MCF 10A (cell line): ENCODE results near the gene SPTBN5. TPM values are rescaled to one million over a fixed set of nuclear protein-coding genes. Genes with fewer than 3 reads are reported as not detected.

ENCODE experiments used
- BruUV-seq: library from RNA; stranded (reverse); fragments of 400-500 nt; replicated peaks from 2 replicates; lab custom pipeline; 2021; lab: Mats Ljungman, UMichigan
- CTCF ChIA-PET: fragments of 300-600 bp; sonication (Branson Sonifier 250); formaldehyde crosslinking; extraction: SDS; loops from one replicate; lab custom pipeline; 2021; ENCODE audit warnings: antibody characterized with exemption, inconsistent platforms; lab: Yijun Ruan, JAX
- POLR2A ChIA-PET: fragments of 300-600, 350-650 bp; sonication (Branson Sonifier 250); formaldehyde crosslinking; extraction: SDS; loops from one replicate; lab custom pipeline; 2020; ENCODE audit warnings: antibody characterized with exemption, inconsistent platforms; lab: Yijun Ruan, JAX
- DNase-seq: peaks from one replicate; pipeline ENCODE4 v3.0.0-alpha.2; 2018; ENCODE audit not compliant: unreplicated experiment
- H3K27ac Mint-ChIP-seq: one replicate; pipeline ENCODE4 v1.8.0; 2022; ENCODE audit warnings: mild to moderate bottlenecking, low read depth, mixed read lengths; ENCODE audit not compliant: unreplicated experiment
- H3K27me3 Mint-ChIP-seq: one replicate; pipeline ENCODE4 v1.8.0; 2022; ENCODE audit warnings: mixed read lengths; ENCODE audit not compliant: insufficient read depth, unreplicated experiment
- H3K36me3 Mint-ChIP-seq: one replicate; pipeline ENCODE4 v1.8.0; 2022; ENCODE audit warnings: mild to moderate bottlenecking, moderate library complexity, mixed read lengths; ENCODE audit not compliant: insufficient read depth, unreplicated experiment
- H3K4me1 Mint-ChIP-seq: one replicate; pipeline ENCODE4 v1.8.0; 2022; ENCODE audit warnings: mixed read lengths; ENCODE audit not compliant: insufficient read depth, unreplicated experiment
- H3K4me3 Mint-ChIP-seq: one replicate; pipeline ENCODE4 v1.8.0; 2022; ENCODE audit warnings: mild to moderate bottlenecking, moderate library complexity, mixed read lengths; ENCODE audit not compliant: unreplicated experiment
- H3K9me3 Mint-ChIP-seq: one replicate; pipeline ENCODE4 v1.8.0; 2022; ENCODE audit warnings: mixed read lengths; ENCODE audit not compliant: unreplicated experiment
- CTCF ChIP-seq: fragments of 200-600 bp; IDR thresholded peaks from one replicate; pipeline ENCODE4 v1.8.0; 2022; ENCODE audit warnings: antibody characterized with exemption, mild to moderate bottlenecking; ENCODE audit not compliant: unreplicated experiment
- intact Hi-C: fragments of 100-400 bp; cut with micrococcal nuclease; formaldehyde crosslinking; loops from 2 replicates; pipeline ENCODE4 v1.14.1; 2022
- microRNA-seq: library from miRNA; unstranded; fragments of <30 nt; microRNA quantifications from one replicate; pipeline ENCODE4 v1.2.0, GENCODE V29; 2022
- total RNA-seq: library from RNA; stranded (reverse); gene quantifications from 2 replicates; pipeline ENCODE4 v1.2.3, GENCODE V29; 2022

The SPTBN5 gene
- total RNA-seq, 1 experiment from 2014 or later: 1.1 TPM

- CTCF ChIA-PET: interaction anchor here (0.5 to 8.2 kb wide), 6 partner anchors 8 to 327 kb away, joined by 3 to 147 read pairs (median 3); partner anchors contain the start of gene MAPKBP1
- POLR2A ChIA-PET: interaction anchor here (3.2 to 15.9 kb wide), 2 partner anchors 11 to 25 kb away, joined by 24 to 486 read pairs; partner anchors contain the start of gene MAPKBP1
- BruUV-seq: no TSS peak
- H3K36me3 Mint-ChIP-seq: peaks cover 19% of the 10 kb centered on the region
- peaks cover 38% of the 10 kb centered on the region for H3K4me1 Mint-ChIP-seq
- intact Hi-C loops: no loop called here
- no peak for DNase-seq
- no peaks in the 10 kb centered on the region for H3K27me3 Mint-ChIP-seq
- no peaks in the 10 kb centered on the region for H3K9me3 Mint-ChIP-seq
- H3K4me3 Mint-ChIP-seq: no peak overlapping the region
- no peak for TF ChIP-seq CTCF
- no peak overlapping the region for H3K27ac Mint-ChIP-seq
These were observed 92.7 kb downstream of the SPTBN5 start for GRCh38 chr15:41801185-41801584.

- no peaks in the 10 kb centered on the region for H3K9me3 Mint-ChIP-seq
- no peak overlapping the region for H3K27ac Mint-ChIP-seq
- H3K27me3 Mint-ChIP-seq: no peaks in the 10 kb centered on the region
- H3K4me1 Mint-ChIP-seq: peaks cover 34% of the 10 kb centered on the region
- no TSS peak for BruUV-seq
- intact Hi-C loops: no loop called here
- TF ChIP-seq CTCF: no peak
- H3K36me3 Mint-ChIP-seq: peaks cover 19% of the 10 kb centered on the region
- ChIA-PET CTCF (interaction anchor here (0.7 kb wide), 1 partner anchor 334 kb away, joined by 4 read pairs; no protein-coding TSS in a partner anchor), POLR2A (interaction anchor here (15.9 kb wide), 1 partner anchor 23 kb away, joined by 486 read pairs; the partner anchor contains the start of gene MAPKBP1)
- no peak overlapping the region for H3K4me3 Mint-ChIP-seq
- no peak for DNase-seq
These were observed 94.4 kb downstream of the SPTBN5 start for GRCh38 chr15:41799488-41799805.

GRCh38 chr15:41798607-41799487 lies 95.0 kb downstream of the SPTBN5 start:
- no peak for DNase-seq
- ChIA-PET CTCF (no interaction called here), POLR2A (interaction anchor here (12.5 to 15.9 kb wide), 2 partner anchors 21 to 23 kb away, joined by 193 to 486 read pairs; partner anchors contain the start of gene MAPKBP1)
- no TSS peak for BruUV-seq
- H3K36me3 Mint-ChIP-seq: peaks cover 19% of the 10 kb centered on the region
- no peak for TF ChIP-seq CTCF
- no peaks in the 10 kb centered on the region for H3K9me3 Mint-ChIP-seq
- H3K4me1 Mint-ChIP-seq: peaks cover 34% of the 10 kb centered on the region
- H3K27ac Mint-ChIP-seq: no peak overlapping the region
- intact Hi-C loops: no loop called here
- no peak overlapping the region for H3K4me3 Mint-ChIP-seq
- H3K27me3 Mint-ChIP-seq: no peaks in the 10 kb centered on the region

Small RNA genes within 50 kb of the gene (microRNA-seq; reads per million reads assigned to microRNA genes)
- not detected for gene MIR4310

Other genes starting within 250 kb of the SPTBN5 start
- 15.9 and 17.5 TPM in 2 replicates for gene MGA, start 233.6 kb downstream of the SPTBN5 start, total RNA-seq
- 33.2 and 35.0 TPM in 2 replicates for gene MAPKBP1, start 119.6 kb downstream of the SPTBN5 start, total RNA-seq
- 9.2 and 13.3 TPM in 2 replicates for gene JMJD7, start 66.0 kb downstream of the SPTBN5 start, total RNA-seq
- 3.8 and 5.0 TPM in 2 replicates for gene PLA2G4B, start 55.2 kb downstream of the SPTBN5 start, total RNA-seq
- gene EHD4, start 78.5 kb upstream of the SPTBN5 start, total RNA-seq: 24.2 and 27.1 TPM in 2 replicates
- 0.07 and 0.12 TPM in 2 replicates for gene PLA2G4E, start 127.0 kb upstream of the SPTBN5 start, total RNA-seq
- not detected in 2 replicates for gene PLA2G4D, start 200.5 kb upstream of the SPTBN5 start, total RNA-seq